Esophagus muscularis mucosa (tissue), 4 donors: ENCODE data around the gene OAS2.

ENCODE experiments used
- CTCF ChIP-seq, 3 experiments: fragments of 200-600 bp in 2 of 3; fragments of 450-650 bp in 1 of 3; sonication (generic) in 2 of 3; IDR thresholded peaks; one replicate each; pipeline ENCODE4 v1.5.1; 2017 to 2019; ENCODE audit warnings: antibody characterized with exemption in 3 of 3, mild to moderate bottlenecking in 2 of 3, moderate library complexity in 1 of 3
- EP300 ChIP-seq: sonication (generic); formaldehyde crosslinking; IDR thresholded peaks from one replicate; pipeline ENCODE4 v1.6.1; 2017; ENCODE audit warnings: antibody characterized with exemption
- POLR2A ChIP-seq: fragments of 450-650 bp; IDR thresholded peaks from one replicate; pipeline ENCODE4 v1.6.1; 2017; ENCODE audit warnings: antibody characterized with exemption, moderate library complexity, mild to moderate bottlenecking, low read depth

- TF ChIP-seq POLR2A, result no peak
- TF ChIP-seq CTCF (IDR thresholded peaks at IDR 0.05), result no peak
- no peak for TF ChIP-seq EP300
These were observed 27.6 kb upstream of the OAS2 start for GRCh38 chr12:112950701-112951100.
